Panc1 (cell line): ENCODE data around the gene NR0B1.

ENCODE experiments used
- CTCF ChIP-seq: fragments of 450-650 bp; IDR thresholded peaks from 2 replicates; pipeline ENCODE4 v1.5.1; 2017; ENCODE audit warnings: mild to moderate bottlenecking
- POLR2AphosphoS5 ChIP-seq: IDR thresholded peaks from 2 replicates; pipeline ENCODE4 v1.6.1; 2012; ENCODE audit warnings: mild to moderate bottlenecking, low read depth, low read length, moderate library complexity
- REST ChIP-seq, 2 experiments: IDR thresholded peaks; 2 replicates each; pipeline ENCODE4 v1.6.1; 2011 to 2012; ENCODE audit warnings: low read depth in 2 of 2, control low read depth in 1 of 2, low read length in 1 of 2, mild to moderate bottlenecking in 1 of 2, moderate library complexity in 1 of 2; ENCODE audit not compliant: insufficient read depth in 1 of 2

GRCh38 chrX:30270639-30271038, 38.6 kb downstream of the NR0B1 start:
- TF ChIP-seq CTCF, result no peak
- no peak for TF ChIP-seq POLR2AphosphoS5
- TF ChIP-seq REST (IDR thresholded peaks at IDR 0.05; ENCODE audit: insufficient read depth in 1 of 2, low read depth in 2 of 2, low read length in 1 of 2), result no peak
